Keratinocyte (primary cell): ENCODE results near the gene SCARB1. TPM values are rescaled to one million over a fixed set of nuclear protein-coding genes. Genes with fewer than 3 reads are reported as not detected.

Experiments used
- DNase-seq: peaks from one replicate; pipeline ENCODE4 v3.0.0-alpha.2; 2011; ENCODE audit warnings: low read depth, missing footprints, low spot score
- FAIRE-seq: peaks from 2 replicates; lab custom pipeline; 2011; peaks lifted over from hg19 to GRCh38; lab: Jason Lieb, UNC
- H2AFZ ChIP-seq: 2 replicates; pipeline ENCODE4 v1.6.0; 2012; ENCODE audit warnings: low read length, control low read depth, inconsistent platforms; ENCODE audit not compliant: control insufficient read depth
- H3K27ac ChIP-seq: 2 replicates; pipeline ENCODE4 v1.5.1; 2011; ENCODE audit warnings: low read length; ENCODE audit not compliant: control insufficient read depth, insufficient read depth
- H3K27me3 ChIP-seq: 3 replicates; pipeline ENCODE4 v1.6.0; 2011; ENCODE audit warnings: low read length; ENCODE audit not compliant: control insufficient read depth, insufficient read depth; ENCODE audit errors: extremely low read depth
- H3K36me3 ChIP-seq, 2 experiments: 2 replicates in 1 of 2; 3 replicates in 1 of 2; pipeline ENCODE4 v1.5.1; 2011; ENCODE audit warnings: low read length in 2 of 2, mild to moderate bottlenecking in 1 of 2; ENCODE audit not compliant: control insufficient read depth in 2 of 2, insufficient read depth in 2 of 2; ENCODE audit errors: extremely low read depth in 1 of 2
- H3K4me1 ChIP-seq: 3 replicates; pipeline ENCODE4 v1.5.1; 2011; ENCODE audit warnings: low read length; ENCODE audit not compliant: control insufficient read depth, insufficient read depth; ENCODE audit errors: extremely low read depth
- H3K4me2 ChIP-seq: 3 replicates; pipeline ENCODE4 v1.6.0; 2011; ENCODE audit warnings: low read depth, low read length; ENCODE audit not compliant: control insufficient read depth, insufficient read depth; ENCODE audit errors: extremely low read depth
- H3K4me3 ChIP-seq, 3 experiments: fragments of 200-600 bp in 1 of 3; sonication (generic) in 1 of 3; 2 replicates in 2 of 3; 3 replicates in 1 of 3; pipeline ENCODE4 v1.5.1; 2011 to 2016; ENCODE audit warnings: low read length in 3 of 3, mild to moderate bottlenecking in 3 of 3, control low read depth in 2 of 3, inconsistent platforms in 1 of 3, low read depth in 1 of 3, mixed read lengths in 1 of 3, mixed run types in 1 of 3, moderate library complexity in 1 of 3; ENCODE audit not compliant: control insufficient read depth in 2 of 3, insufficient read depth in 2 of 3; ENCODE audit errors: extremely low read depth in 1 of 3
- H3K79me2 ChIP-seq: 2 replicates; pipeline ENCODE4 v1.6.0; 2012; ENCODE audit warnings: low read length; ENCODE audit not compliant: control insufficient read depth, insufficient read depth
- H3K9ac ChIP-seq: 3 replicates; pipeline ENCODE4 v1.6.0; 2011; ENCODE audit warnings: low read length; ENCODE audit not compliant: control insufficient read depth, insufficient read depth; ENCODE audit errors: extremely low read depth
- H3K9me1 ChIP-seq: 3 replicates; pipeline ENCODE4 v1.6.0; 2011; ENCODE audit warnings: low read length; ENCODE audit not compliant: control insufficient read depth, insufficient read depth; ENCODE audit errors: extremely low read depth
- H3K9me3 ChIP-seq: 2 replicates; pipeline ENCODE4 v1.5.1; 2012; ENCODE audit warnings: low read depth, low read length; ENCODE audit not compliant: control insufficient read depth
- H4K20me1 ChIP-seq: 3 replicates; pipeline ENCODE4 v1.6.0; 2011; ENCODE audit warnings: low read length; ENCODE audit not compliant: control insufficient read depth, insufficient read depth; ENCODE audit errors: extremely low read depth
- CTCF ChIP-seq, 3 experiments: IDR thresholded peaks in 1 of 3; conservative IDR thresholded peaks in 1 of 3; optimal IDR thresholded peaks in 1 of 3; 2 replicates in 2 of 3; 3 replicates in 1 of 3; pipeline versions ENCODE3 to v1.5.1; 2011; ENCODE audit warnings: low read length in 3 of 3, mild to moderate bottlenecking in 3 of 3, moderate library complexity in 2 of 3, control low read depth in 1 of 3, inconsistent platforms in 1 of 3; ENCODE audit not compliant: insufficient read depth in 2 of 3; ENCODE audit errors: extremely low read depth in 1 of 3
- EZH2 ChIP-seq: IDR thresholded peaks from one replicate; pipeline ENCODE4 v1.6.1; 2012; ENCODE audit warnings: inconsistent platforms, mild to moderate bottlenecking, low read length, moderate library complexity
- dilution Hi-C: fragments of 300-500 bp; cut with MboI; formaldehyde crosslinking; loops from one replicate; pipeline ENCODE4 v1.7.0; 2020; ENCODE audit warnings: low sequenced_read_pairs; ENCODE audit not compliant: extremely low pct_ligation_motif_present
- polyA plus RNA-seq, 5 experiments: library from polyadenylated mRNA; depleted of rRNA in 3 of 5; stranded (reverse) in 3 of 5; stranded (forward) in 1 of 5; unstranded in 1 of 5; fragments of >200 nt; gene quantifications; 1 replicate in 1 of 5; 2 replicates in 3 of 5; 3 replicates in 1 of 5; pipeline versions ENCODE4 v1.2.1 to v1.2.3, GENCODE V29; 2011 to 2012; ENCODE audit warnings: missing spikeins in 2 of 5, low read depth in 1 of 5, low replicate concordance in 1 of 5

Gene SCARB1
- polyA plus RNA-seq, 1 donor (not counting 4 experiments of a cell fraction or from before 2014, with no cell fraction given): 40.9 TPM

GRCh38 chr12:124877423-124877822, 13.8 kb upstream of the SCARB1 start:
- Histone ChIP-seq H3K27ac (no peak overlapping the region), H3K9ac (no peak overlapping the region), H3K4me2 (no peak overlapping the region), H3K27me3 (no peaks in the 10 kb centered on the region), H3K79me2 (no peaks in the 10 kb centered on the region), H3K9me3 (no peaks in the 10 kb centered on the region), H2AFZ (no peak overlapping the region), H3K4me3 (no peak overlapping the region), H4K20me1 (no peaks in the 10 kb centered on the region), H3K36me3 (no peaks in the 10 kb centered on the region), H3K9me1 (peaks cover 2% of the 10 kb centered on the region), H3K4me1 (no peaks in the 10 kb centered on the region)
- TF ChIP-seq EZH2 (no peak), CTCF (optimal IDR thresholded peaks at IDR 0.05 in 1 of 3, IDR thresholded peaks at IDR 0.05 in 1 of 3, conservative IDR thresholded peaks at IDR 0.05 in 1 of 3; ENCODE audit: extremely low read depth in 1 of 3, insufficient read depth in 2 of 3, low read length in 3 of 3) (no peak)
- DNase-seq (no peak), FAIRE-seq (no peak)
- dilution Hi-C loops: no loop called here

GRCh38 chr12:124876171-124876570, 12.5 kb upstream of the SCARB1 start:
- no peaks in the 10 kb centered on the region for H3K9me3 ChIP-seq
- no peak for TF ChIP-seq EZH2
- no peak for TF ChIP-seq CTCF (optimal IDR thresholded peaks at IDR 0.05 in 1 of 3, IDR thresholded peaks at IDR 0.05 in 1 of 3, conservative IDR thresholded peaks at IDR 0.05 in 1 of 3; ENCODE audit: extremely low read depth in 1 of 3, insufficient read depth in 2 of 3, low read length in 3 of 3)
- no peak overlapping the region for H2AFZ ChIP-seq
- H3K36me3 ChIP-seq: no peaks in the 10 kb centered on the region
- H3K4me2 ChIP-seq: no peak overlapping the region
- no peak overlapping the region for H3K27ac ChIP-seq
- FAIRE-seq (no peak), DNase-seq (no peak)
- H3K9ac ChIP-seq: no peak overlapping the region
- no peaks in the 10 kb centered on the region for H3K27me3 ChIP-seq
- H3K79me2 ChIP-seq: no peaks in the 10 kb centered on the region
- H3K4me1 ChIP-seq: no peaks in the 10 kb centered on the region
- dilution Hi-C loops: no loop called here
- H3K9me1 ChIP-seq: peaks cover 2% of the 10 kb centered on the region
- H4K20me1 ChIP-seq: no peaks in the 10 kb centered on the region
- no peak overlapping the region for H3K4me3 ChIP-seq
